H9 (cell line): ENCODE measurements around the gene QSER1. TPM values are rescaled to one million over a fixed set of nuclear protein-coding genes. Genes with fewer than 3 reads are reported as not detected.

Experiments used
- DNase-seq: peaks from one replicate; pipeline ENCODE4 v3.0.0-alpha.2; 2017
- H2AFZ ChIP-seq: one replicate; pipeline ENCODE4 v1.6.1; 2013; ENCODE audit warnings: mild to moderate bottlenecking, low read length, control low read depth, moderate library complexity
- H2AK5ac ChIP-seq: 2 replicates; pipeline ENCODE4 v1.6.1; 2013; ENCODE audit warnings: low read length, control low read depth, mixed read lengths; ENCODE audit not compliant: insufficient read length
- H2BK120ac ChIP-seq: one replicate; pipeline ENCODE4 v1.6.1; 2013; ENCODE audit warnings: low read depth, mild to moderate bottlenecking, low read length, control low read depth, inconsistent platforms; ENCODE audit not compliant: poor library complexity, severe bottlenecking
- H2BK12ac ChIP-seq: 2 replicates; pipeline ENCODE4 v1.6.1; 2013; ENCODE audit warnings: low read length, control low read depth, mixed read lengths, low read depth; ENCODE audit not compliant: insufficient read length
- H2BK15ac ChIP-seq: 2 replicates; pipeline ENCODE4 v1.6.1; 2013; ENCODE audit warnings: low read depth, low read length, control low read depth
- H2BK20ac ChIP-seq: one replicate; pipeline ENCODE4 v1.6.1; 2013; ENCODE audit warnings: low read depth, mild to moderate bottlenecking, low read length, control low read depth, inconsistent platforms; ENCODE audit not compliant: poor library complexity, severe bottlenecking
- H2BK5ac ChIP-seq: 2 replicates; pipeline ENCODE4 v1.6.1; 2013; ENCODE audit warnings: low read length, control low read depth, mixed read lengths; ENCODE audit not compliant: insufficient read length
- H3K14ac ChIP-seq: 2 replicates; pipeline ENCODE4 v1.6.1; 2013; ENCODE audit warnings: low read length, control low read depth; ENCODE audit not compliant: insufficient read depth
- H3K18ac ChIP-seq: 2 replicates; pipeline ENCODE4 v1.6.1; 2013; ENCODE audit warnings: low read depth, mild to moderate bottlenecking, mixed read lengths, low read length, control low read depth; ENCODE audit not compliant: insufficient read length
- H3K23ac ChIP-seq: 2 replicates; pipeline ENCODE4 v1.6.1; 2013; ENCODE audit warnings: low read length, control low read depth, mixed read lengths, low read depth; ENCODE audit not compliant: insufficient read length
- H3K23me2 ChIP-seq: 2 replicates; pipeline ENCODE4 v1.6.1; 2013; ENCODE audit warnings: low read depth, mild to moderate bottlenecking, mixed read lengths, low read length, control low read depth; ENCODE audit not compliant: insufficient read length, poor library complexity, severe bottlenecking
- H3K27ac ChIP-seq: 2 replicates; pipeline ENCODE4 v1.5.1; 2013; ENCODE audit warnings: low read length, control low read depth, mixed read lengths, low read depth; ENCODE audit not compliant: insufficient read length
- H3K27me3 ChIP-seq: 2 replicates; pipeline ENCODE4 v1.6.1; 2013; ENCODE audit warnings: low read length, control low read depth, inconsistent platforms; ENCODE audit not compliant: insufficient read depth
- H3K4ac ChIP-seq: 2 replicates; pipeline ENCODE4 v1.6.1; 2013; ENCODE audit warnings: low read depth, mild to moderate bottlenecking, control low read depth, inconsistent platforms, low read length, moderate library complexity
- H3K4me1 ChIP-seq: 2 replicates; pipeline ENCODE4 v1.6.1; 2013; ENCODE audit warnings: low read length, control low read depth, inconsistent platforms; ENCODE audit not compliant: insufficient read depth
- H3K4me2 ChIP-seq: 2 replicates; pipeline ENCODE4 v1.6.1; 2013; ENCODE audit warnings: low read length, control low read depth, mixed read lengths; ENCODE audit not compliant: insufficient read length, insufficient read depth
- H3K56ac ChIP-seq: 2 replicates; pipeline ENCODE4 v1.6.1; 2013; ENCODE audit warnings: low read depth, mild to moderate bottlenecking, mixed read lengths, low read length, control low read depth; ENCODE audit not compliant: insufficient read length
- H3K79me1 ChIP-seq: 2 replicates; pipeline ENCODE4 v1.6.1; 2013; ENCODE audit warnings: low read depth, mild to moderate bottlenecking, moderate library complexity, low read length, control low read depth, inconsistent platforms; ENCODE audit not compliant: insufficient read depth, poor library complexity, severe bottlenecking
- H3K79me2 ChIP-seq: 2 replicates; pipeline ENCODE4 v1.6.1; 2013; ENCODE audit warnings: low read length, control low read depth, inconsistent platforms; ENCODE audit not compliant: insufficient read depth
- H3K9ac ChIP-seq: 2 replicates; pipeline ENCODE4 v1.6.1; 2013; ENCODE audit warnings: low read length, control low read depth, mixed read lengths; ENCODE audit not compliant: insufficient read length; ENCODE audit errors: extremely low read depth
- H3K9me3 ChIP-seq: one replicate; pipeline ENCODE4 v1.6.1; 2013; ENCODE audit warnings: low read depth, low read length, inconsistent platforms; ENCODE audit not compliant: control insufficient read depth
- H3T11ph ChIP-seq: one replicate; pipeline ENCODE4 v1.6.1; 2013; ENCODE audit warnings: mild to moderate bottlenecking, low read length, control low read depth, inconsistent platforms
- H4K20me1 ChIP-seq: one replicate; pipeline ENCODE4 v1.6.1; 2013; ENCODE audit not compliant: control insufficient read depth, insufficient read length, insufficient read depth
- H4K5ac ChIP-seq: 2 replicates; pipeline ENCODE4 v1.6.1; 2013; ENCODE audit warnings: low read depth, mild to moderate bottlenecking, mixed read lengths, low read length, control low read depth; ENCODE audit not compliant: insufficient read length
- H4K8ac ChIP-seq: replicated peaks from 2 replicates; pipeline ENCODE4 v1.6.1; 2013; ENCODE audit warnings: low read length, control low read depth, mixed read lengths, low read depth; ENCODE audit not compliant: insufficient read length
- H4K91ac ChIP-seq: 2 replicates; pipeline ENCODE4 v1.6.1; 2013; ENCODE audit warnings: low read depth, mild to moderate bottlenecking, moderate library complexity, mixed read lengths, low read length, control low read depth; ENCODE audit not compliant: insufficient read length
- H3K27ac Mint-ChIP-seq, 3 experiments: 2 replicates in 2 of 3; 3 replicates in 1 of 3; pipeline ENCODE4 v1.8.0; 2020 to 2021; ENCODE audit warnings: mixed read lengths in 3 of 3, mild to moderate bottlenecking in 1 of 3, moderate library complexity in 1 of 3
- H3K27me3 Mint-ChIP-seq: 2 replicates; pipeline ENCODE4 v1.8.0; 2021; ENCODE audit warnings: low read depth, mild to moderate bottlenecking, moderate library complexity, mixed read lengths
- H3K36me3 Mint-ChIP-seq, 3 experiments: 2 replicates in 2 of 3; 3 replicates in 1 of 3; pipeline ENCODE4 v1.8.0; 2020 to 2021; ENCODE audit warnings: low read depth in 3 of 3, mixed read lengths in 3 of 3; ENCODE audit not compliant: insufficient read depth in 1 of 3
- H3K4me1 Mint-ChIP-seq, 2 experiments: 2 replicates each; pipeline ENCODE4 v1.8.0; 2020; ENCODE audit warnings: mixed read lengths in 2 of 2
- H3K4me3 Mint-ChIP-seq, 2 experiments: 2 replicates in 1 of 2; 3 replicates in 1 of 2; pipeline ENCODE4 v1.8.0; 2020 to 2021; ENCODE audit warnings: mild to moderate bottlenecking in 2 of 2, mixed read lengths in 2 of 2, moderate library complexity in 1 of 2
- H3K9me3 Mint-ChIP-seq, 2 experiments: 2 replicates in 1 of 2; 3 replicates in 1 of 2; pipeline ENCODE4 v1.8.0; 2020; ENCODE audit warnings: mild to moderate bottlenecking in 2 of 2, mixed read lengths in 2 of 2, moderate library complexity in 1 of 2
- WGBS: extraction: QIAGEN DNeasy Blood & Tissue Kit; methylation state at CpG from one replicate; pipeline ENCODE4 v1.1.7; 2013; ENCODE audit warnings: missing lambda C conversion rate, low lambda C conversion rate, mixed read lengths; ENCODE audit not compliant: insufficient read length; ENCODE audit errors: extremely low coverage; 5-methylcytosine and 5-hydroxymethylcytosine counted together
- total RNA-seq: library from RNA; stranded (reverse); gene quantifications from 2 replicates; pipeline ENCODE4 v1.2.1, GENCODE V29; 2021
- TF ChIP-seq, protein P1 (sequence below): fragments of 200-600 bp; sonication (generic); conservative IDR thresholded peaks from 3 replicates; pipeline ENCODE4 v1.8.0; 2021; ENCODE audit warnings: antibody characterized with exemption, mild to moderate bottlenecking

QSER1 gene
- total RNA-seq, 1 experiment from 2014 or later: 139 TPM

DNA sequence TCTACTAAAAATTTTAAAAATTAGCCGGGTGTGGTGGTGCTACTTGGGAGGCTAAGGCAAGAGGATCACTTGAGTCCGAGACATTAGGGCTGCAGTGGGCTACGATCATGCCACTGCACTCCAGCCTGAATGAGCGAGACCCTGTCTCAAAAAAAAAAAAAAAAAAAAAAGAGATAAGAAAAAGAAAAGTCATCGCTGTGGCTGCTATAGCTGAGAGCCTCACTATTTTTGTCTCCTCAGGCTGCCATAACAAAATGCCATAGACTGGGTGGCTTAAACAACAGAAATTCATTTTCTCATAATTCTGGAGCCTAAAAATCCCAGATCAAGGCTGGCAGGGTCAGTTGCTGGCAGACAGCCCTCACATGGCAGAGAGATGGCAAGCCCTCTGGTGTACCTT is 93.0 kb downstream of the QSER1 start:
- H2BK12ac ChIP-seq: no peak overlapping the region
- no peak overlapping the region for H4K8ac ChIP-seq
- WGBS: no CpG with 5 or more reads among the region's 5 CpGs
- no peak overlapping the region for H3K27ac ChIP-seq
- H3K56ac ChIP-seq: no peak overlapping the region
- no peak overlapping the region for H4K5ac ChIP-seq
- no peak overlapping the region for H3K18ac ChIP-seq
- H3K4ac ChIP-seq: no peak overlapping the region
- no peaks in the 10 kb centered on the region for H3K4me1 ChIP-seq
- no peak overlapping the region for H2BK120ac ChIP-seq
- peaks cover 5 to 6% of the 10 kb centered on the region in 2 experiments for H3K4me1 Mint-ChIP-seq
- H2AFZ ChIP-seq: no peak overlapping the region
- H3K79me2 ChIP-seq: no peaks in the 10 kb centered on the region
- no peak overlapping the region for H3T11ph ChIP-seq
- no peak overlapping the region for H3K4me3 Mint-ChIP-seq
- no peak overlapping the region for H2BK20ac ChIP-seq
- H3K9me3 Mint-ChIP-seq: peaks cover 0 to 2% of the 10 kb centered on the region in 2 experiments; a peak in 2 of 5 replicates
- H4K91ac ChIP-seq: no peak overlapping the region
- no peak overlapping the region for H3K23ac ChIP-seq
- no peak overlapping the region for H2BK15ac ChIP-seq
- H3K27ac Mint-ChIP-seq: no peak overlapping the region
- no peaks in the 10 kb centered on the region for H3K79me1 ChIP-seq
- no peaks in the 10 kb centered on the region for H3K27me3 ChIP-seq
- H3K36me3 Mint-ChIP-seq: no peaks in the 10 kb centered on the region; a peak in 2 of 7 replicates
- no peak overlapping the region for H3K14ac ChIP-seq
- TF ChIP-seq, protein P1, sequence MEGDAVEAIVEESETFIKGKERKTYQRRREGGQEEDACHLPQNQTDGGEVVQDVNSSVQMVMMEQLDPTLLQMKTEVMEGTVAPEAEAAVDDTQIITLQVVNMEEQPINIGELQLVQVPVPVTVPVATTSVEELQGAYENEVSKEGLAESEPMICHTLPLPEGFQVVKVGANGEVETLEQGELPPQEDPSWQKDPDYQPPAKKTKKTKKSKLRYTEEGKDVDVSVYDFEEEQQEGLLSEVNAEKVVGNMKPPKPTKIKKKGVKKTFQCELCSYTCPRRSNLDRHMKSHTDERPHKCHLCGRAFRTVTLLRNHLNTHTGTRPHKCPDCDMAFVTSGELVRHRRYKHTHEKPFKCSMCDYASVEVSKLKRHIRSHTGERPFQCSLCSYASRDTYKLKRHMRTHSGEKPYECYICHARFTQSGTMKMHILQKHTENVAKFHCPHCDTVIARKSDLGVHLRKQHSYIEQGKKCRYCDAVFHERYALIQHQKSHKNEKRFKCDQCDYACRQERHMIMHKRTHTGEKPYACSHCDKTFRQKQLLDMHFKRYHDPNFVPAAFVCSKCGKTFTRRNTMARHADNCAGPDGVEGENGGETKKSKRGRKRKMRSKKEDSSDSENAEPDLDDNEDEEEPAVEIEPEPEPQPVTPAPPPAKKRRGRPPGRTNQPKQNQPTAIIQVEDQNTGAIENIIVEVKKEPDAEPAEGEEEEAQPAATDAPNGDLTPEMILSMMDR: no peak
- DNase-seq: no peak
- H2BK5ac ChIP-seq: no peak overlapping the region
- no peaks in the 10 kb centered on the region for H3K27me3 Mint-ChIP-seq
- no peaks in the 10 kb centered on the region for H4K20me1 ChIP-seq
- H3K9me3 ChIP-seq: no peaks in the 10 kb centered on the region
- no peaks in the 10 kb centered on the region for H3K23me2 ChIP-seq
- H3K4me2 ChIP-seq: no peak overlapping the region
- no peak overlapping the region for H2AK5ac ChIP-seq
- H3K9ac ChIP-seq: no peak overlapping the region
